Measurements from ENCODE around the gene IFT172.

GRCh38 chr2:27427863-27428212, 61.7 kb downstream of the IFT172 start:
- TF ChIP-seq CTCF (IDR thresholded peaks at IDR 0.05): no peak
- TF ChIP-seq POLR2A (IDR thresholded peaks at IDR 0.05; ENCODE audit: low read depth): no peak
- TF ChIP-seq POLR2AphosphoS5 (IDR thresholded peaks at IDR 0.05): no peak
- no peak for TF ChIP-seq EP300 (IDR thresholded peaks at IDR 0.05)

Measured in esophagus muscularis mucosa (tissue), 4 donors.